Parietal lobe (tissue), 1 donor: Measurements from ENCODE around the gene RBPJL. TPM values are rescaled to one million over a fixed set of nuclear protein-coding genes. Genes with fewer than 3 reads are reported as not detected.

ENCODE experiments used
- total RNA-seq: library from RNA; depleted of rRNA; stranded (reverse); fragments of >200 nt; gene quantifications from one replicate; pipeline ENCODE4 v1.2.3, GENCODE V29; 2014

RBPJL gene, protein sequence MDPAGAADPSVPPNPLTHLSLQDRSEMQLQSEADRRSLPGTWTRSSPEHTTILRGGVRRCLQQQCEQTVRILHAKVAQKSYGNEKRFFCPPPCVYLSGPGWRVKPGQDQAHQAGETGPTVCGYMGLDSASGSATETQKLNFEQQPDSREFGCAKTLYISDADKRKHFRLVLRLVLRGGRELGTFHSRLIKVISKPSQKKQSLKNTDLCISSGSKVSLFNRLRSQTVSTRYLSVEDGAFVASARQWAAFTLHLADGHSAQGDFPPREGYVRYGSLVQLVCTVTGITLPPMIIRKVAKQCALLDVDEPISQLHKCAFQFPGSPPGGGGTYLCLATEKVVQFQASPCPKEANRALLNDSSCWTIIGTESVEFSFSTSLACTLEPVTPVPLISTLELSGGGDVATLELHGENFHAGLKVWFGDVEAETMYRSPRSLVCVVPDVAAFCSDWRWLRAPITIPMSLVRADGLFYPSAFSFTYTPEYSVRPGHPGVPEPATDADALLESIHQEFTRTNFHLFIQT
- total RNA-seq = not detected

DNA sequence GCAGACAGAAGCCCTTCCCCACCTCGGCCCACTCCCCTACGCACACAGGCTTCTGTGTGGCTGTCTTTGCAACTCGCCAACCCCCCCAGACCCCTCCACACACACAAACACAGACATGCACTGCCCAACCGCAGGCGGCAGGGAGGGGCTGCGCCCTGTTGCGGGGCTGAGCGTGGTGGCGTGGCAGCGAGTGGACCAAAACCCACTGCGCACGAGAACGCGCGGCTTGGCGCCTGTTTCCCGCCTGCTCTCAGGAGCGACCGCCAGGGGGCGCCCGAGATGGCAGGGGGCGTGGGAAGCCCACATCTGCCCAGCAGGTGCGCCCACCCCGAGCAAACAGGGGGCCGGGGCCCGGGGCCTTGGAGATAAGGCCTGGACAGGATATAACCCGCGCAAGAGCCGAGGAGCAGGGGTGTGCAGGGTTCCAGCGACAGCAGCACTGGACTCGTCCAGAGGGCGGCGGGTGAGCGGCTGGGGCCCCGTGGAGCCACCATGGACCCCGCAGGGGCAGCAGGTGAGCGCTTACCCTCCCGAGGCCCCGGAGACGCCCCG, at the start of gene RBPJL:
Gene RBPJL (plus strand): TSS at position 410 of the 552 bp plus-strand sequence. CDS start 83 bp downstream, at position 493.

DNA sequence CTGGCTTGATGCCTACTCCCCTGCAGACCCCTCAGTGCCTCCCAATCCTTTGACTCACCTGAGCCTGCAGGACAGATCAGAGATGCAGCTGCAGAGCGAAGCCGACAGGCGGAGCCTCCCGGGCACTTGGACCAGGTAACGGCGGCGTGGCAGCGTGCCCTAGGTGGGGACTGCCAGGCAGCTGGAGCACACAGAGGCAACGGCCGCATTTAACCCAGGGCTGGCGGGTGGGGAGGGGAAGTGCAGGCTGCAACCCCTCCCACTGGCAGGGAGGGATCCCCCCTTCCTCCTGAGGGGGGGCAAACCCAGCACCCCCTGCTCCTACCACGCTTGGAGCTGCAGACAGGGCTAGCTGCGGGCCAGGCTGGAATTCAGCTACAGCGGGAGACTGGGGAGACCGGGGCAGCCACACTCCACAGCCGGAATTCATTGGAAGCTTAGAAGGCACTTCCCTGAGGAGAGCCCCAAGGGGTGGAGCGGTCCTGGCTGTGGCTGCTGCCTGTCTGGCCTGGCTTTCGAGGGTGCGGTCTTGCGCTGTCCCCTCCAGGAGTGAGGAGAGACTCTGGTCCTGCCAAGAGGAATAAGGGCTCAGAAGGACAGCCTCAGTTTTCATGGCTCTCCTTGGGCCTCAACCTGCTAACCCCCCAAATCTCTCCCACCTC, 1.6 kb downstream of the RBPJL start, which contains the start of gene MATN4:
Gene MATN4 (minus strand): TSS at position 183 of the 662 bp plus-strand sequence. CDS start 2,717 bp downstream, outside the sequence.

GRCh38 chr20:45347936-45348778, 41.5 kb downstream of the RBPJL start, which contains the start of gene SDC4:
TSS of gene SDC4 (minus strand) at chr20:45348424. CDS start at chr20:45348384, 40 bp downstream.

GRCh38 chr20:45362804-45363610, 56.4 kb downstream of the RBPJL start, which contains the start of gene SYS1:
TSS of gene SYS1 (plus strand) at chr20:45363156. CDS start at chr20:45363532, 376 bp downstream.

Other genes with a start within 250 kb of the RBPJL start
- gene KCNS1, start 205.7 kb upstream of the RBPJL start, total RNA-seq = 1.6 TPM
- not detected for gene WFDC5, start 191.7 kb upstream of the RBPJL start, total RNA-seq
- not detected for gene WFDC12, start 182.4 kb upstream of the RBPJL start, total RNA-seq
- gene PI3, start 131.9 kb upstream of the RBPJL start, total RNA-seq = not detected
- not detected for gene SEMG1, start 99.8 kb upstream of the RBPJL start, total RNA-seq
- gene SEMG2, start 85.5 kb upstream of the RBPJL start, total RNA-seq = not detected
- gene SLPI, start 52.3 kb upstream of the RBPJL start, total RNA-seq = not detected
- not detected for gene MATN4, start 1.5 kb downstream of the RBPJL start, total RNA-seq
- 0.94 TPM for gene SDC4, start 41.6 kb downstream of the RBPJL start, total RNA-seq
- 39.1 TPM for gene SYS1, start 56.3 kb downstream of the RBPJL start, total RNA-seq
- 1.9 TPM for gene TP53TG5, start 71.5 kb downstream of the RBPJL start, total RNA-seq
- gene DBNDD2, start 101.4 kb downstream of the RBPJL start, total RNA-seq = 13.1 TPM
- gene PIGT, start 109.3 kb downstream of the RBPJL start, total RNA-seq = 27.2 TPM
- 4.4 TPM for gene WFDC2, start 162.9 kb downstream of the RBPJL start, total RNA-seq
- not detected for gene SPINT3, start 208.8 kb downstream of the RBPJL start, total RNA-seq
- not detected for gene WFDC6, start 232.6 kb downstream of the RBPJL start, total RNA-seq
- gene EPPIN, start 240.6 kb downstream of the RBPJL start, total RNA-seq = not detected